ENCODE results near the gene CACFD1.

The CACFD1 gene

GRCh38 chr9:133464638-133465037 lies 4.9 kb downstream of the CACFD1 start:
- no peak for DNase-seq (ENCODE audit: low spot score)

GRCh38 chr9:133465984-133466383 lies 6.2 kb downstream of the CACFD1 start:
- DNase-seq (ENCODE audit: low spot score) = no peak

- DNase-seq (ENCODE audit: low spot score) = no peak
Measured at GRCh38 chr9:133467101-133467500, 7.3 kb downstream of the CACFD1 start.

GRCh38 chr9:133468374-133468773 lies 8.6 kb downstream of the CACFD1 start:
- DNase-seq (ENCODE audit: low spot score) = no peak

GRCh38 chr9:133468777-133469421 lies 9.1 kb downstream of the CACFD1 start:
- DNase-seq (ENCODE audit: low spot score) = no peak

GRCh38 chr9:133470427-133470924 lies 10.7 kb downstream of the CACFD1 start:
- DNase-seq (ENCODE audit: low spot score) = no peak

- DNase-seq (ENCODE audit: low spot score) = no peak
Measured at GRCh38 chr9:133470988-133471387, 11.2 kb downstream of the CACFD1 start.

- no peak for DNase-seq (ENCODE audit: low spot score)
Measured at GRCh38 chr9:133471551-133472276, 11.9 kb downstream of the CACFD1 start.

- no peak for DNase-seq (ENCODE audit: low spot score)
Measured at GRCh38 chr9:133472277-133472645, 12.5 kb downstream of the CACFD1 start.

GRCh38 chr9:133472753-133473378 lies 13.1 kb downstream of the CACFD1 start:
- DNase-seq (ENCODE audit: low spot score) = no peak

- DNase-seq (ENCODE audit: low spot score) = no peak
Measured at GRCh38 chr9:133473743-133474142, 14.0 kb downstream of the CACFD1 start.

GRCh38 chr9:133474215-133474614 lies 14.4 kb downstream of the CACFD1 start:
- no peak for DNase-seq (ENCODE audit: low spot score)

GRCh38 chr9:133474853-133475252 lies 15.1 kb downstream of the CACFD1 start:
- no peak for DNase-seq (ENCODE audit: low spot score)

- no peak for DNase-seq (ENCODE audit: low spot score)
Measured at GRCh38 chr9:133475292-133476012, 15.7 kb downstream of the CACFD1 start.

- DNase-seq (ENCODE audit: low spot score) = no peak
Measured at GRCh38 chr9:133476036-133476931, 16.5 kb downstream of the CACFD1 start.

GRCh38 chr9:133476941-133477340 lies 17.2 kb downstream of the CACFD1 start:
- no peak for DNase-seq (ENCODE audit: low spot score)

- no peak for DNase-seq (ENCODE audit: low spot score)
Measured at GRCh38 chr9:133477461-133477860, 17.7 kb downstream of the CACFD1 start.

GRCh38 chr9:133477992-133478850 lies 18.4 kb downstream of the CACFD1 start:
- peak; percentile 50 for DNase-seq (ENCODE audit: low spot score)

- DNase-seq (ENCODE audit: low spot score) = peak; percentile 83
Measured at GRCh38 chr9:133478851-133479711, 19.3 kb downstream of the CACFD1 start, which contains the start of gene SLC2A6. Gene SLC2A6, minus strand, starts transcription at chr9:133479099. Its CDS starts 40 bp downstream, at chr9:133479059.
